Right atrium auricular region (tissue), 2 donors: Measurements from ENCODE around the gene STON1. TPM values are rescaled to one million over a fixed set of nuclear protein-coding genes. Genes with fewer than 3 reads are reported as not detected.
A peak's percentile ranks its signal among the peaks of the same experiment; 100 is the strongest.

Experiments
- DNase-seq: peaks from one replicate; pipeline ENCODE4 v3.0.0-alpha.2; 2019; ENCODE audit warnings: low spot score
- H3K27ac ChIP-seq, 2 donors: fragments of 200-600 bp; sonication (generic); 1 replicate in 1 of 2; 2 replicates in 1 of 2; pipeline ENCODE4 v1.5.1; 2016 to 2019
- H3K27me3 ChIP-seq, 2 donors: fragments of 200-600 bp; sonication (generic); one replicate each; pipeline versions ENCODE4 v1.5.1 to v1.6.0; 2017 to 2019
- H3K36me3 ChIP-seq: fragments of 200-600 bp; sonication (generic); one replicate; pipeline ENCODE4 v1.5.1; 2016
- H3K4me1 ChIP-seq, 2 donors: fragments of 200-600 bp; sonication (generic); one replicate each; pipeline versions ENCODE4 v1.5.1 to v1.6.0; 2017 to 2019
- H3K4me3 ChIP-seq, 2 donors: fragments of 200-600 bp; sonication (generic); 1 replicate in 1 of 2; 2 replicates in 1 of 2; pipeline ENCODE4 v1.5.1; 2017 to 2019; ENCODE audit warnings: mild to moderate bottlenecking in 1 of 2, moderate library complexity in 1 of 2
- H3K9me3 ChIP-seq, 2 donors: fragments of 200-600 bp; sonication (generic); one replicate each; pipeline ENCODE4 v1.5.1; 2019
- CTCF ChIP-seq, 2 donors: fragments of 200-600 bp; sonication (generic); IDR thresholded peaks; one replicate each; pipeline ENCODE4 v1.5.1; 2019; ENCODE audit warnings: antibody characterized with exemption in 2 of 2
- total RNA-seq, 2 donors: library from RNA; depleted of rRNA; stranded (reverse); fragments of >200 nt; gene quantifications; one replicate each; pipeline ENCODE4 v1.1.0, GENCODE V29; 2016

The STON1 gene
- total RNA-seq, 2 donors from 2014 or later: 6.4 to 15.9 TPM

GRCh38 chr2:48597492-48597891, 67.5 kb downstream of the STON1 start:
- Histone ChIP-seq H3K4me1 (no peaks in the 10 kb centered on the region), H3K27me3 (no peaks in the 10 kb centered on the region), H3K36me3 (peaks cover 4% of the 10 kb centered on the region), H3K9me3 (no peaks in the 10 kb centered on the region), H3K27ac (no peak overlapping the region), H3K4me3 (no peak overlapping the region)
- no peak for TF ChIP-seq CTCF (IDR thresholded peaks at IDR 0.05)
- no peak for DNase-seq

- no peak for DNase-seq
- no peak overlapping the region for H3K4me3 ChIP-seq
- H3K4me1 ChIP-seq: no peaks in the 10 kb centered on the region
- H3K27ac ChIP-seq: no peak overlapping the region
- no peaks in the 10 kb centered on the region for H3K27me3 ChIP-seq
- no peaks in the 10 kb centered on the region for H3K9me3 ChIP-seq
- peak; percentile 50 to 79 for TF ChIP-seq CTCF (IDR thresholded peaks at IDR 0.05)
- peaks cover 2% of the 10 kb centered on the region for H3K36me3 ChIP-seq
Measured at GRCh38 chr2:48600204-48600813, 70.4 kb downstream of the STON1 start.

- no peak for TF ChIP-seq CTCF (IDR thresholded peaks at IDR 0.05)
- DNase-seq: no peak
- Histone ChIP-seq H3K9me3 (no peaks in the 10 kb centered on the region), H3K36me3 (peaks cover 5% of the 10 kb centered on the region), H3K4me1 (no peaks in the 10 kb centered on the region), H3K27me3 (no peaks in the 10 kb centered on the region), H3K4me3 (no peak overlapping the region), H3K27ac (no peak overlapping the region)
Measured at GRCh38 chr2:48600917-48601316, 71.0 kb downstream of the STON1 start.

GRCh38 chr2:48601349-48601748, 71.4 kb downstream of the STON1 start:
- Histone ChIP-seq H3K4me3 (no peak overlapping the region), H3K27me3 (no peaks in the 10 kb centered on the region), H3K9me3 (no peaks in the 10 kb centered on the region), H3K4me1 (no peaks in the 10 kb centered on the region), H3K27ac (no peak overlapping the region), H3K36me3 (peaks cover 5% of the 10 kb centered on the region)
- no peak for DNase-seq
- TF ChIP-seq CTCF (IDR thresholded peaks at IDR 0.05): peak in 1 of 2 donors; percentile 56

- TF ChIP-seq CTCF (IDR thresholded peaks at IDR 0.05): no peak
- no peak for DNase-seq
- Histone ChIP-seq H3K27ac (no peak overlapping the region), H3K36me3 (peaks cover 5% of the 10 kb centered on the region), H3K4me1 (no peaks in the 10 kb centered on the region), H3K4me3 (no peak overlapping the region), H3K9me3 (no peaks in the 10 kb centered on the region), H3K27me3 (no peaks in the 10 kb centered on the region)
Measured at GRCh38 chr2:48605482-48606175, 75.7 kb downstream of the STON1 start.
